IMR-90 (cell line): ENCODE results near the gene NALCN. TPM values are rescaled to one million over a fixed set of nuclear protein-coding genes. Genes with fewer than 3 reads are reported as not detected.

Experiments
- ATAC-seq: fragments of 200-7000 bp; cut with Tn5 transposase; 2 replicates; pipeline ENCODE4 v1.9.1; 2020; ENCODE audit warnings: low read depth, mild to moderate bottlenecking, moderate library complexity
- BruUV-seq: library from RNA; stranded (reverse); fragments of 400-500 nt; replicated peaks from 2 replicates; lab custom pipeline; 2021; lab: Mats Ljungman, UMichigan
- CTCF ChIA-PET: fragments of 300-600 bp; formaldehyde crosslinking; extraction: SDS; loops from one replicate; lab custom pipeline; 2021; ENCODE audit warnings: antibody characterized with exemption; lab: Yijun Ruan, JAX
- POLR2A ChIA-PET: fragments of 300-600 bp; sonication (Branson Sonifier 250); formaldehyde crosslinking; loops from one replicate; lab custom pipeline; 2022; ENCODE audit warnings: antibody characterized with exemption; ENCODE audit not compliant: unreplicated experiment; lab: Charles Lee
- DNase-seq: peaks from one replicate; pipeline ENCODE4 v3.0.0; 2013
- H2AFZ ChIP-seq: replicated peaks from 2 replicates; pipeline ENCODE3; 2013; ENCODE audit warnings: low read length, mild to moderate bottlenecking; ENCODE audit not compliant: poor library complexity
- H2AK5ac ChIP-seq: 2 replicates; pipeline ENCODE4 v1.6.1; 2013; ENCODE audit warnings: low read depth, low read length, inconsistent platforms
- H2AK9ac ChIP-seq: replicated peaks from 2 replicates; pipeline ENCODE3; 2013; ENCODE audit warnings: mild to moderate bottlenecking, low read depth, low read length, moderate library complexity; ENCODE audit not compliant: poor library complexity
- H2BK120ac ChIP-seq: 2 replicates; pipeline ENCODE4 v1.6.1; 2013; ENCODE audit warnings: low read depth, low read length, inconsistent platforms
- H2BK15ac ChIP-seq: 3 replicates; pipeline ENCODE4 v1.6.1; 2013; ENCODE audit warnings: low read depth, low read length, inconsistent platforms
- H2BK20ac ChIP-seq: 2 replicates; pipeline ENCODE4 v1.6.1; 2013; ENCODE audit warnings: low read depth, mild to moderate bottlenecking, inconsistent platforms, low read length, moderate library complexity
- H2BK5ac ChIP-seq: 2 replicates; pipeline ENCODE4 v1.6.1; 2013; ENCODE audit warnings: mild to moderate bottlenecking, low read depth, low read length, inconsistent platforms; ENCODE audit not compliant: poor library complexity, severe bottlenecking
- H3K14ac ChIP-seq: replicated peaks from 2 replicates; pipeline ENCODE4 v1.6.1; 2013; ENCODE audit warnings: low read depth, low read length, inconsistent platforms
- H3K18ac ChIP-seq: 2 replicates; pipeline ENCODE4 v1.6.1; 2013; ENCODE audit warnings: low read depth, low read length, control low read depth
- H3K23ac ChIP-seq: 2 replicates; pipeline ENCODE4 v1.6.1; 2013; ENCODE audit warnings: low read depth, low read length, inconsistent platforms
- H3K27ac ChIP-seq: 2 replicates; pipeline ENCODE4 v1.5.1; 2013; ENCODE audit warnings: mild to moderate bottlenecking, control low read depth, low read length; ENCODE audit not compliant: insufficient read depth
- H3K27me3 ChIP-seq: 2 replicates; pipeline ENCODE4 v1.6.1; 2013; ENCODE audit warnings: low read length; ENCODE audit not compliant: control insufficient read depth, insufficient read depth
- H3K36me3 ChIP-seq: 2 replicates; pipeline ENCODE4 v1.6.1; 2013; ENCODE audit warnings: low read length, mixed read lengths; ENCODE audit not compliant: control insufficient read depth, insufficient read depth
- H3K4ac ChIP-seq: 2 replicates; pipeline ENCODE4 v1.6.1; 2013; ENCODE audit warnings: low read depth, low read length, inconsistent platforms
- H3K4me1 ChIP-seq: 2 replicates; pipeline ENCODE4 v1.6.1; 2013; ENCODE audit warnings: low read length, mixed read lengths; ENCODE audit not compliant: control insufficient read depth, insufficient read depth
- H3K4me2 ChIP-seq: 2 replicates; pipeline ENCODE4 v1.6.1; 2013; ENCODE audit warnings: low read depth, mild to moderate bottlenecking, control low read depth, low read length, moderate library complexity
- H3K4me3 ChIP-seq: 2 replicates; pipeline ENCODE4 v1.5.1; 2013; ENCODE audit warnings: low read depth, mild to moderate bottlenecking, control low read depth, low read length, moderate library complexity; ENCODE audit not compliant: insufficient read depth
- H3K56ac ChIP-seq: 2 replicates; pipeline ENCODE4 v1.6.1; 2013; ENCODE audit warnings: low read length, inconsistent platforms; ENCODE audit not compliant: insufficient read depth; ENCODE audit errors: extremely low read depth
- H3K79me1 ChIP-seq, 2 experiments: 2 replicates each; pipeline ENCODE4 v1.6.1; 2013; ENCODE audit warnings: low read length in 2 of 2, inconsistent platforms in 1 of 2, low read depth in 1 of 2
- H3K9ac ChIP-seq: 2 replicates; pipeline ENCODE4 v1.6.1; 2013; ENCODE audit warnings: low read depth, low read length, control low read depth
- H3K9me1 ChIP-seq: 2 replicates; pipeline ENCODE4 v1.6.1; 2013; ENCODE audit warnings: low read length, inconsistent platforms; ENCODE audit not compliant: insufficient read depth
- H3K9me3 ChIP-seq: 2 replicates; pipeline ENCODE4 v1.6.1; 2013; ENCODE audit warnings: low read length; ENCODE audit not compliant: control insufficient read depth, insufficient read depth
- H4K20me1 ChIP-seq: 2 replicates; pipeline ENCODE4 v1.6.1; 2013; ENCODE audit warnings: low read length, inconsistent platforms; ENCODE audit not compliant: insufficient read depth
- H4K5ac ChIP-seq: 2 replicates; pipeline ENCODE4 v1.6.1; 2013; ENCODE audit warnings: mild to moderate bottlenecking, low read depth, low read length, control low read depth
- H4K8ac ChIP-seq, 2 experiments: 2 replicates each; pipeline ENCODE4 v1.6.1; 2013; ENCODE audit warnings: low read depth in 2 of 2, low read length in 2 of 2, control low read depth in 1 of 2, inconsistent platforms in 1 of 2
- H4K91ac ChIP-seq: 2 replicates; pipeline ENCODE4 v1.6.1; 2013; ENCODE audit warnings: low read depth, low read length, inconsistent platforms; ENCODE audit not compliant: insufficient read depth
- CHD1 ChIP-seq: IDR thresholded peaks from 2 replicates; pipeline ENCODE4 v1.6.1; 2012; ENCODE audit warnings: low read depth, low read length, improper control_type of control experiment
- FOS ChIP-seq: fragments of 150-350 bp; IDR thresholded peaks from 2 replicates; pipeline ENCODE4 v1.6.1; 2016; ENCODE audit warnings: low read depth, low read length
- MAFK ChIP-seq: IDR thresholded peaks from 2 replicates; pipeline ENCODE4 v1.6.1; 2012; ENCODE audit warnings: low read depth, low read length, improper control_type of control experiment
- MAZ ChIP-seq: IDR thresholded peaks from 2 replicates; pipeline ENCODE4 v1.6.1; 2012; ENCODE audit warnings: low read depth, mild to moderate bottlenecking, low read length, improper control_type of control experiment, moderate library complexity, borderline replicate concordance
- NFE2L2 ChIP-seq: fragments of 150-350 bp; IDR thresholded peaks from 2 replicates; pipeline ENCODE4 v1.6.1; 2016; ENCODE audit warnings: low read depth, mild to moderate bottlenecking, low read length
- POLR2A ChIP-seq: IDR thresholded peaks from 2 replicates; pipeline ENCODE4 v1.6.1; 2012; ENCODE audit warnings: mild to moderate bottlenecking, low read depth, low read length
- RAD21 ChIP-seq: IDR thresholded peaks from 2 replicates; pipeline ENCODE4 v1.6.1; 2012; ENCODE audit warnings: low read length, improper control_type of control experiment
- RCOR1 ChIP-seq: IDR thresholded peaks from 2 replicates; pipeline ENCODE4 v1.6.1; 2012; ENCODE audit warnings: mild to moderate bottlenecking, low read length, improper control_type of control experiment; ENCODE audit not compliant: insufficient replicate concordance
- RFX5 ChIP-seq: IDR thresholded peaks from 2 replicates; pipeline ENCODE4 v1.8.0; 2012; ENCODE audit warnings: low read depth, mild to moderate bottlenecking, low read length, moderate library complexity
- WGBS, 2 experiments: methylation state at CpG; one replicate each; pipeline versions ENCODE4 v1.1.5 to v1.1.7; 2013; ENCODE audit warnings: missing lambda C conversion rate in 2 of 2; ENCODE audit not compliant: insufficient read length in 1 of 2; ENCODE audit errors: extremely low coverage in 2 of 2; 5-methylcytosine and 5-hydroxymethylcytosine counted together
- dilution Hi-C: fragments of 300-500 bp; cut with HindIII; formaldehyde crosslinking; loops from one replicate; pipeline ENCODE4 v1.14.3; 2018; ENCODE audit warnings: low sequenced_read_pairs; ENCODE audit not compliant: unreplicated experiment
- in situ Hi-C: fragments of 300-500 bp; cut with MboI; formaldehyde crosslinking; loops from 3 replicates; pipeline ENCODE4 v1.14.3; 2019; ENCODE audit warnings: low sequenced_read_pairs, inconsistent platforms, mixed read lengths
- intact Hi-C: fragments of 100-400 bp; cut with micrococcal nuclease; formaldehyde crosslinking; loops from 2 replicates; pipeline ENCODE4 v1.10.0; 2022
- polyA plus RNA-seq, 3 experiments: library from polyadenylated mRNA; depleted of rRNA; stranded (reverse); fragments of >200 nt; gene quantifications; 2 replicates each; pipeline ENCODE4 v1.2.3, GENCODE V29; 2012; ENCODE audit warnings: low replicate concordance in 1 of 3
- total RNA-seq: library from RNA; depleted of rRNA; stranded (reverse); fragments of >200 nt; gene quantifications from 2 replicates; pipeline ENCODE4 v1.2.3, GENCODE V29; 2012
- TF ChIP-seq, protein P1 (sequence below): conservative IDR thresholded peaks from 2 replicates; pipeline ENCODE4 v1.5.1; 2012; ENCODE audit warnings: mild to moderate bottlenecking, low read depth, low read length, improper control_type of control experiment
- TF ChIP-seq, protein P2 (sequence below): fragments of 150-350 bp; IDR thresholded peaks from 2 replicates; pipeline ENCODE4 v1.6.1; 2016; ENCODE audit warnings: low read depth, mild to moderate bottlenecking, low read length, moderate library complexity, borderline replicate concordance

The NALCN gene
- total and polyA plus RNA-seq, 2 of the 4 experiments (the other 2 are of a cell fraction), result 2.9 to 4.8 TPM

DNA sequence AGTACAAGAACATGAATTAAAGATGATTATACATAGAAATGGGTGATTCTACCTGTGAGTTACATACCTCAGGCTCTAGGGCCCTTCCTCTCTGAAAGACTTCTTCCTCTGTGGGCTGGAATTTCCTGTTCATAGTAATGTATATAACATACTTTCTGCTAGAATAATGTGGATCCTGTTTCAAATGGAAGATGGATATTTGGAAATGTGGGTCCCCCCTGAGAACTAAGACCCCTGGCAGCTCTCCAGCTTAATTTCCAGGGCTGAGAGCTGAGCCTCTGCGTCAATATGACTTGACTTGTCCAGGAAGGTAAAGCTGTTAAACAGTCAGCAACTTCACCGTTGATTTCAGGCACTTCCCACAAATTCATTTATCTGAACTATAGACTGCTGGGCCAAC lies 296.3 kb downstream of the NALCN start:
- Histone ChIP-seq H4K8ac (no peak overlapping the region), H3K27me3 (no peaks in the 10 kb centered on the region), H3K23ac (no peak overlapping the region), H2BK15ac (no peak overlapping the region), H2BK5ac (no peak overlapping the region), H3K56ac (no peak overlapping the region), H2AK9ac (no peak overlapping the region), H2BK120ac (no peak overlapping the region), H3K9me1 (no peaks in the 10 kb centered on the region), H3K18ac (no peak overlapping the region), H2AK5ac (no peak overlapping the region), H4K5ac (no peak overlapping the region), H3K9me3 (no peaks in the 10 kb centered on the region), H3K4me3 (no peak overlapping the region), H3K9ac (no peak overlapping the region), H3K27ac (no peak overlapping the region), H3K4ac (no peak overlapping the region), H2AFZ (no peak overlapping the region), H4K91ac (no peak overlapping the region), H3K79me1 (no peaks in the 10 kb centered on the region), H3K4me2 (no peak overlapping the region), H3K14ac (no peak overlapping the region), H2BK20ac (no peak overlapping the region), H4K20me1 (no peaks in the 10 kb centered on the region), H3K36me3 (no peaks in the 10 kb centered on the region), H3K4me1 (no peaks in the 10 kb centered on the region)
- TF ChIP-seq RCOR1 (no peak), MAFK (no peak), POLR2A (no peak), MAZ (no peak), FOS (no peak), NFE2L2 (no peak), RFX5 (no peak), CHD1 (no peak), RAD21 (no peak)
- TF ChIP-seq, protein P1, sequence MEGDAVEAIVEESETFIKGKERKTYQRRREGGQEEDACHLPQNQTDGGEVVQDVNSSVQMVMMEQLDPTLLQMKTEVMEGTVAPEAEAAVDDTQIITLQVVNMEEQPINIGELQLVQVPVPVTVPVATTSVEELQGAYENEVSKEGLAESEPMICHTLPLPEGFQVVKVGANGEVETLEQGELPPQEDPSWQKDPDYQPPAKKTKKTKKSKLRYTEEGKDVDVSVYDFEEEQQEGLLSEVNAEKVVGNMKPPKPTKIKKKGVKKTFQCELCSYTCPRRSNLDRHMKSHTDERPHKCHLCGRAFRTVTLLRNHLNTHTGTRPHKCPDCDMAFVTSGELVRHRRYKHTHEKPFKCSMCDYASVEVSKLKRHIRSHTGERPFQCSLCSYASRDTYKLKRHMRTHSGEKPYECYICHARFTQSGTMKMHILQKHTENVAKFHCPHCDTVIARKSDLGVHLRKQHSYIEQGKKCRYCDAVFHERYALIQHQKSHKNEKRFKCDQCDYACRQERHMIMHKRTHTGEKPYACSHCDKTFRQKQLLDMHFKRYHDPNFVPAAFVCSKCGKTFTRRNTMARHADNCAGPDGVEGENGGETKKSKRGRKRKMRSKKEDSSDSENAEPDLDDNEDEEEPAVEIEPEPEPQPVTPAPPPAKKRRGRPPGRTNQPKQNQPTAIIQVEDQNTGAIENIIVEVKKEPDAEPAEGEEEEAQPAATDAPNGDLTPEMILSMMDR, result no peak
- TF ChIP-seq, protein P2, sequence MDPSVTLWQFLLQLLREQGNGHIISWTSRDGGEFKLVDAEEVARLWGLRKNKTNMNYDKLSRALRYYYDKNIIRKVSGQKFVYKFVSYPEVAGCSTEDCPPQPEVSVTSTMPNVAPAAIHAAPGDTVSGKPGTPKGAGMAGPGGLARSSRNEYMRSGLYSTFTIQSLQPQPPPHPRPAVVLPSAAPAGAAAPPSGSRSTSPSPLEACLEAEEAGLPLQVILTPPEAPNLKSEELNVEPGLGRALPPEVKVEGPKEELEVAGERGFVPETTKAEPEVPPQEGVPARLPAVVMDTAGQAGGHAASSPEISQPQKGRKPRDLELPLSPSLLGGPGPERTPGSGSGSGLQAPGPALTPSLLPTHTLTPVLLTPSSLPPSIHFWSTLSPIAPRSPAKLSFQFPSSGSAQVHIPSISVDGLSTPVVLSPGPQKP, result no peak
- ATAC-seq (no peak), DNase-seq (no peak)
- in situ Hi-C loops (loop anchor here (10.0 to 25.0 kb wide), 3 partner anchors 405 to 1458 kb away; no protein-coding TSS in a partner anchor), dilution Hi-C loops (no loop called here), intact Hi-C loops (no loop called here)
- ChIA-PET POLR2A (no interaction called here), CTCF (no interaction called here)
- no TSS peak for BruUV-seq
- WGBS, 2 experiments, result no CpG with 5 or more reads among the region's 2 CpGs
